ENCODE results near the gene GALNT15. TPM values are rescaled to one million over a fixed set of nuclear protein-coding genes. Genes with fewer than 3 reads are reported as not detected.
A peak's percentile ranks its signal among the peaks of the same experiment; 100 is the strongest.

Gene GALNT15
- total RNA-seq, 1 donor from 2014 or later: 392 TPM

GRCh38 chr3:16151109-16151508 lies 23.4 kb upstream of the GALNT15 start:
- DNase-seq (ENCODE audit: low read depth in 2 of 2): peak; percentile 26 to 87

DNA sequence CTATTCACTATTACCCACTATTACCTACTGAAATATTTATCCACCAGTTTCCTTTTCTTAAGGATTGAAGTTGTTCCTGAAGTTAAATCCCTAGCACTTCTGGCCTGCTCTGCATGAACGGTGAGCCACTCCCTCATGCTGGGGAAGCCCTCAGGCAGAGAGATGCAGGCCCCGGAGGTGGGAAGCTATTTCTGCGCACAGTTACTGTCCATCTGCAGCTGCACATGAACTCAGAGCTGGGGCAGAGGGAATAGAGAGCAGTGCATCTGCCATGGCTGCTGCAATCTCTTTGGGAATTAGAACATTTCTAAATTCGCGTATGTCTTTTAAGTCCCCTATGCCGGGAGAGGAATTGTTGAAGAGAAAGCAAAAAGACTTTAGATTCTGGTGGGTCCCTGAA lies 6.3 kb upstream of the GALNT15 start:
- no peak for DNase-seq (ENCODE audit: low read depth in 2 of 2)

DNA sequence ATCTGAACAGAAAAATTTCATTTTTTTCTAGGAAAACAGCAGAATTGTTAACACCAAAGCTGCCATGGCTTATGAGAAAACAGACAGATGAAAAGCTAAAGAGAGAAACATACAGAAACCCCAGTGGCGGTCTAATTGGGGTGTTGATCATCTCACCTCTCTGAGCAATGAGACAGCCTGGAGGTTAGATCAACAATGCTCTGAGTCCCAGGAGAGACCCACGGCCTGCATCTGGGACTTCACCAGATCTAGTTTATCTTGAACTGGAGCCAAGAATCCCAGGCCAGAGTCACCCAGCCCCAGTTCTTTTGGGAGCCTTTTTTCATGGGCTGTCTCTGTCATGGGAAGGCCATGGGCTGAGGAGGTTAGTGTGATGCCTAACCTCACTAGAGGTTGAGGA lies 3.5 kb upstream of the GALNT15 start:
- DNase-seq (ENCODE audit: low read depth in 2 of 2): no peak

DNA sequence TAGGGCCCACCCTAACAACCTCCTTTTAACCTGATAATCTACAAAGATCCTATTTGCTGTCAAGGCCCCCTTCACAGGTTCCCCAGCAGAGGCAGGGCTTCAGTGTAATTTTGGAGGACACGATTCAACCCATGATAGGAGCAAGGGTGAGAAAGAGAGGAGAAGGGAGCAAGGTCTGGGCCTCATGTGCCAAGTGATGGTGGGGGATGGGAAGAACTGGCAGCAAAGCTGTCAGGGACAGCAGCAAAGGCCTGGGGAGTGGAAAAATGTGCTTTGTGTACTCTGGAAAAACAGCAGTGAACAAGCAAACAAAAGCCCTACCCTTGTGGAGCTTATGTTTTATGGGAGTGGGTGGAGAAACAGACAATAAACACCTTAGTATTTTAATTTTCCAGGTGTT lies 2.7 kb upstream of the GALNT15 start:
- peak in 1 of 2 donors; percentile 6 for DNase-seq (ENCODE audit: low read depth in 2 of 2)

- no peak for DNase-seq (ENCODE audit: low read depth in 2 of 2)
Measured at GRCh38 chr3:16173283-16174025, 1.0 kb upstream of the GALNT15 start.

DNA sequence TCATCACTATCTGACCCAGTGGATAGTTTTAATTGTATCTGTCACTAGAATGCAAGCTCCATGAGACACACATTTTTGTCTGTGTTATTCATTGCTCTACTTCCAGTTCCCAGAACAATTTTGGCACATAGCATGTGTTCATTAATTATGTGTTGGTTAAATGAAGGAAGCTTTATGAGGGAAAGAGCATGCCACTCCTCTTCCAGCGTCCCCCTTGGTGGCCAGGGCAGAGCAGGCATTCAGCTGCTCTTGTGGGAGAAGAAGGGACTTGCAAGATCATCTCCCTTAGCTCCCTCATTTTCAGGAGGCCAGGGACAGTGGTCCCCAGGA lies 489 bp upstream of the GALNT15 start:
- DNase-seq (ENCODE audit: low read depth in 2 of 2): peak; percentile 12 to 28

- peak; percentile 16 to 24 for DNase-seq (ENCODE audit: low read depth in 2 of 2)
Measured at GRCh38 chr3:16174976-16175901, 759 bp downstream of the GALNT15 start.

DNA sequence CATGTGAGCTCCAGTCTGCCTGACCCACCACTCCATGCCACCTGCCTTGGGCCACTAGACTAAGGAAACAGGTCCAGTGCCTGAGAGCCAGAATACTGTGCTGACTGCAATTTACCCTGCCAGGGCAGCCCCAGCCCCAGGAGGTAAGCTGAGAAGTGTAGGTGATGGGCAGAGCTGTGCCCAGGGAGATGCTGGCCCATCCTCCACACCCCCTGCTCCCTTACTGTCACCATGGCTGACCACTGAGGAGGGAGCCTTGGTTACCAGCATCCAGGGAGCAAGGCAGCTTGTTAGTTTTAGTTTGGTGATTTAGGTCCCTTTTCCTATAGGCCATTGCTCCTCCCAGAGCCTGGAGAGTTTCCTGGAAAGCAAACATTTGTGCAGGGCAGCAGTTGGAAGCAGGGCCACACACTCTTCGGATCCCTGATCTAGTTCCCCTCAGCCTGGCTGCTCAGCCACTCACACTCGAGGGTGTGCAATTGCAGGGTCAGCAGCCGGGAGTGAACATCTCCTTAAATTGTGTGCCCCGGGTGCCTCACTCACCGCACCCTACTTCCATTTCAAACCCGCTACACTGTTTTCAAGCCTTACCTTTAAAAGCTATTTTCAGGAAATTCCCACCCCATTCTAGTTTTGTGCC lies 2.0 kb downstream of the GALNT15 start:
- peak; percentile 16 to 20 for DNase-seq (ENCODE audit: low read depth in 2 of 2)

DNA sequence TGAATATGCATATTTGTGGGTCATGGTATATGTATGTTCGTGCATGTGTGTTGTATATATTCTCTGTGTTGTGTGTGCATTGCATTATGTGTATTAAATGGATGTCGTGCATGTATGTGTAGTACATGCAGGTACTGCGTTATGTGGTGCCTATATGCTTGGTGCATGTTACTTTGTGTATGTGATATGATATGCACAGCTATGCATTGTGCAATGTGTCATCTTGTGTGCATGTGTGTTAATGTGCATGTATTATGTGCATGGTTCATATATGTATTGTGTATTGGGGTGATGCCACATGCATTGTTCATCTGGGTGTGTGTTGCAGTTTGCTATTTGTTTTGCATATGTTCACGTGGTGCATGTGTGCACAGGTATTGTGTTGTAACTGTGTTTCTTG lies 2.9 kb downstream of the GALNT15 start:
- DNase-seq (ENCODE audit: low read depth in 2 of 2): no peak

DNA sequence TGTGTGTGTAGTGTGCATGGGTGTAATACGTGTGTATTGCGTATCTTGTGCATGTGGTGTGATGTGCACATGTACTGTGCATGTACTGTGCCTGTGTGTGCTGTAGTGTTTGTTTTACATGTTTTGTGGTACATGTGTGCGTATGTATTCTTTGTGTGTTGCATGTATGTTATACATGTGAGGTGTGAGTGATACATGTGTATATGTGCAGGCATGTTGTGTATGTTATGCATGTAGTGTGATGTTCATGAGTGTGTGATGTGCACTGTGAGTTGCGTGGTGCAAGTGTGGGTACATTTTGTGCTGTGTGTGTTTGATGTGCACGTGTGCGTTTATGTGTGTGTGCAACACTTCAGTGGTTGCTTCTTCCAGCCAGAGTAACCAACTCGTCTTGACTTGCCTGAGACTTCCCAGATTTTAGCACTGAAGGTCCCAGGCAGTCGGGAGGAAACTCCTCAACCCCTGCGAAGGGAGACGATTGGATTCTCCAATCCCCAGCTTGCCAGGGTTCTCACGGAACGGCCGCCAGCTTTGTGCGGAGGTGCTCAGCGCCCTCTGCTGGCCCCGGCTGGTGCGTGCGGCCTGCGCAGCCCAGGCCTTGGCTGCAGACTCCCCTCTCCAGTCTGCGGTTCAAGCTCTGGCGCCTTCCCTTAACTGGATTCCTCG lies 3.6 kb downstream of the GALNT15 start:
- DNase-seq (ENCODE audit: low read depth in 2 of 2): peak; percentile 85 to 86

- DNase-seq (ENCODE audit: low read depth in 2 of 2): no peak
Measured at GRCh38 chr3:16178628-16178988, 4.1 kb downstream of the GALNT15 start.

GRCh38 chr3:16179261-16179660 lies 4.8 kb downstream of the GALNT15 start:
- DNase-seq (ENCODE audit: low read depth in 2 of 2): no peak

DNA sequence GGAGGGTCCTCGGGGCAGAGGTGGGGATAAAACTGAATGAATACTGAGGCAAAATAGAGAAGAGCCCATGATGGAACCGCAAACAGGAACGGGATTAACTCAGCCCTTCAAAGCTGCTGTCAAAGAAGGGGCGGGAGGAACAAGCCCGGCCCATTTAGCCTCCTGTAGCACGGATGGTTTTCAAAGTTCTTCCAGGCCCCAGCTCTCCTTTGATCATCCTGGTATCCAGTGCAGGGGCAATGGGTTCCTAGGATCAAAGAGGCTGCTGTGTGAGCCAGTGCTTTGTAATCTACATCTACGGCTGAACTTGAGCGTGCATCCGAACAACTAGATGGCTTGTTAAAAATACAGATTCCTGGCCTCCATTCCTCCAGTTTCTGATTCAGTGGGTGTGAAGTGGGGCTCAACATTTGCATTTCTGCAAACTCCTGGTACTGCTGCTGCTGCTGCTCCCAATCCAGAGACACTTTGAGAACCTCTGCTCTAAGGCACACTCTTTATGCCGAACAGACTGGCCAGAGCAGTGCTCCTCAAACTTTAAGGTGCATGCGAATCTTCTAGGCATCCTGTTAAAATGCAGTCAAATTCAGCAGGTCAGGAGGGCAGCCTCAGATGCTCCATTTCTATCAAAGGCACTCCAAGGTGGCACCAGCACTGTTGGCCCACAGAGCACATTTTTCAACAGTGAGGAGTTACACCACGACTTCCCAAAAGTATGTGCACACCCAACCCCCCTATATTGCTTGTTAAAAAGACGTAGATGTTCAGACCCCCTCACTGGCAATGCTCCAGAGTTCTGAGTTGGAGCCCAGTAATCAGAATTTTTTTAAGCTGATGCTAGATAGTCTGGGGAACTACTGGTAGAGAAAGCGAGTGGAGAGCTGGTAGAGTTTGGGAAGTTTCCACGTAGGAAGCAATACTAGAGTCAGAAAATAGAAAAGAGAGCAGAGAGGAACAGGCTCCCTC lies 5.6 kb downstream of the GALNT15 start:
- no peak for DNase-seq (ENCODE audit: low read depth in 2 of 2)

- no peak for DNase-seq (ENCODE audit: low read depth in 2 of 2)
Measured at GRCh38 chr3:16180737-16181134, 6.3 kb downstream of the GALNT15 start.

- no peak for DNase-seq (ENCODE audit: low read depth in 2 of 2)
Measured at GRCh38 chr3:16181361-16181760, 6.9 kb downstream of the GALNT15 start.

DNA sequence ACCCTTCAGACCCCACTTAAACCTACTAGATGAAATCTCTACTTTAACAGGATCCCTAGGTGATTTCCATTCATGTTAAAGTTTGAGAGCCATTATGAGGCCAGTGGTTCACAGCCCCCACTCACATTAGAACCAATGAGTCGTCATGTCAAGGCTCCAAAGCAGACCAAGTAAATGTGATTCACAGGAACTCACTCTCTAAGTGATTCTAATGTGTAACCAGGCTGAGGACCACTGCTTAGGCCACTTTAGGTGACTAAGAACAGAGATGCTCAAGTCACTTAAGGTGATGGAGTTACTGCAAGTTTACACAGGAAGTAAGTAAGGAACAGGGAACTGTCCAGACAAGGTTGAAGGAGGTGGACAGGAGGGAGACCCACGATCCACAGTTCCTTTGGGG lies 7.7 kb downstream of the GALNT15 start:
- DNase-seq (ENCODE audit: low read depth in 2 of 2): no peak

DNA sequence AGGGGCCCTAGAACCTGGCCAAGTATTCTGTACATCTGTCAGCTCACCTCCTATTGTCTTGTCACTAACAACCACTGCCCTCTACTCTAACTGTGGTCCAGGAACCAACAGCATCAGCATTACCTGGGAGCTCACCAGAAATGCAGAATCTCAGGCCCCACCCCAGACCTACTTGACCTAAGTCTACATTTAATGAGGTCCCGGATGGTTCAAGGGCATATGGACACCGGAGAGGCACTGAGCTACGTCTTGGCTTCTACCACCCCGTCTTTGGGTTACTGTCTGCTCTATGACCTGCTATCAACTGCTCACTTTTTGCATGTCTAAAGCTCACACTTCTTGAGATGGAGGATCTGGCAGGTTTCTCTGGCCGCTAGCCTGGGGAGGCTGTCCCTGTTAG lies 8.1 kb downstream of the GALNT15 start:
- DNase-seq (ENCODE audit: low read depth in 2 of 2): no peak

- no peak for DNase-seq (ENCODE audit: low read depth in 2 of 2)
Measured at GRCh38 chr3:16183082-16183481, 8.6 kb downstream of the GALNT15 start.

DNA sequence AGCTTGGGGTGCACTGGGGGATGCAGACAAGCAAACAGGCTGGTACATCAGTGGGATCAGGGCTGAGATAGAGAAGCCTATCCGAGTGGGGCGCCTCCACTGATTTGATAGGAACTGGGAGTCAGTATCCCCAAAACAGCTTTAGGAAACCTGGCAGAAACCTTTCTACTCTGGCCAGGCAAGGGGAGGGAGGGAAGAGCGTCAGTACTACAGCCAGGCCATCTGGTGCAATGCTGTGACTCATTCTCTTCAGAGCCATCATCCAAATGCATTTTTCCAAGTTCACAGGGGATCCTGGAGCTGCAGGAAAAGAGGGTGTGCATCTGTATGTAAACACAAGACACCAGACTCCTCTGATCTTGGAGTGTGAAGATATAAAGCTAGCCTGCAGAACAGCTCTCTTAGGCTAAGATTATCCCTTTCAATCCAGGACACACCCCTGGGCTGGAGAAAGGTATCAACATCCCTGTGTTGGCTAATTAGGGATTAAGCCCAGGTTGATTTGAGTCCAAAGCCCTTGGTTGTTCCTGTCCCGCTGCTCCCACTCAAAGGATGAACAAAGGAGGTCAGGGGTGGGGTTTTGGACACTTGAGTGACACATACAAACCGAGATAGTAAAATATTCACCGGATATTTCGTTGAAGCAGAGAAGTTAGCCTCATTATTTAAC lies 9.3 kb downstream of the GALNT15 start:
- peak in 1 of 2 donors; percentile 81 for DNase-seq (ENCODE audit: low read depth in 2 of 2)

- DNase-seq (ENCODE audit: low read depth in 2 of 2): no peak
Measured at GRCh38 chr3:16186086-16186485, 11.6 kb downstream of the GALNT15 start.
